ENCODE results near the gene SNAPIN. TPM values are rescaled to one million over a fixed set of nuclear protein-coding genes. Genes with fewer than 3 reads are reported as not detected.
"Not testable (repeated sequence)": the region's sequence is repeated elsewhere in the genome, so short reads cannot be mapped to it uniquely, and the experiment has no call there.

Gene SNAPIN
- total RNA-seq, 4 donors from 2014 or later = 40.2 to 62.2 (median 54.8) TPM

DNA sequence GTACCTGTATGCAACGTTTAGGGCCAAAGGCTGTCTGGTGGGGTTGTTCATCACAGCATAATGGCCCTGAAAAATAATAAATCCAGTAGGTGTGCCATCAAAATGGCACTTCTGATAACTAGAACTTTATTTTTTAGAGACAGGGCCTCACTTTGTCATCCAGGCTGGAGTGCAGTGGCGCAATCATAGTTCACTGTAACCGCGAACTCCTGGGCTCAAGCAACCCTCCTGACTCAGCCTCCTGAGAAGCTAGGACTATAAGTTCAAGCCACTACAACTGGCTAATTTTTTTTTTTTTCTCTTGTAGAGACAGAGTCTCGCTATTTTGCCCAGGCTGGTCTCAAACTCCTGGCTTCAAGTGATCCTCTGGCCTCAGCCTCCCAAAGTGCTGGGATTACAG lies 4.7 kb downstream of the SNAPIN start:
- ATAC-seq (ENCODE audit: low FRiP score) = no peak
- no peak for DNase-seq (ENCODE audit: low spot score)
- TF ChIP-seq, protein P1, sequence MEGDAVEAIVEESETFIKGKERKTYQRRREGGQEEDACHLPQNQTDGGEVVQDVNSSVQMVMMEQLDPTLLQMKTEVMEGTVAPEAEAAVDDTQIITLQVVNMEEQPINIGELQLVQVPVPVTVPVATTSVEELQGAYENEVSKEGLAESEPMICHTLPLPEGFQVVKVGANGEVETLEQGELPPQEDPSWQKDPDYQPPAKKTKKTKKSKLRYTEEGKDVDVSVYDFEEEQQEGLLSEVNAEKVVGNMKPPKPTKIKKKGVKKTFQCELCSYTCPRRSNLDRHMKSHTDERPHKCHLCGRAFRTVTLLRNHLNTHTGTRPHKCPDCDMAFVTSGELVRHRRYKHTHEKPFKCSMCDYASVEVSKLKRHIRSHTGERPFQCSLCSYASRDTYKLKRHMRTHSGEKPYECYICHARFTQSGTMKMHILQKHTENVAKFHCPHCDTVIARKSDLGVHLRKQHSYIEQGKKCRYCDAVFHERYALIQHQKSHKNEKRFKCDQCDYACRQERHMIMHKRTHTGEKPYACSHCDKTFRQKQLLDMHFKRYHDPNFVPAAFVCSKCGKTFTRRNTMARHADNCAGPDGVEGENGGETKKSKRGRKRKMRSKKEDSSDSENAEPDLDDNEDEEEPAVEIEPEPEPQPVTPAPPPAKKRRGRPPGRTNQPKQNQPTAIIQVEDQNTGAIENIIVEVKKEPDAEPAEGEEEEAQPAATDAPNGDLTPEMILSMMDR (IDR thresholded peaks at IDR 0.05) = no peak

DNA sequence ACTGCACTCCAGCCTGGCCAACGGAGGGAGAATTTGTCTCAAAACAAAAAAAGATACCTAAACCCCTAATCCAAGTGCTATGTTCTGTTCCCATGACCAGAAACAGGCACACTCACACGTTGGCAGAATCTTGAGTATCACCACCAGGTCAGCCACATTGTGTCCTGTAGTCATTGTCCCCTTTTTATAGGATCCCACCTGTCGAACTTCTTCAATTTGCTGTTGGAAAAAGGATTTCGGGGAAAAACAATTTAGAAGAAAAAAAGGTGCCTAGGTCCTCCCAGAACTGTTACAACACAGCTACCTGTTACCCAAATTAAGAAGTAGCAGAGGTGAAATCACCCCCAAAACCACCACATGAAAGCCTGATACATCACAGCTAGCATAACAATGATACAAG lies 8.9 kb downstream of the SNAPIN start:
- no peak for DNase-seq (ENCODE audit: low spot score)

DNA sequence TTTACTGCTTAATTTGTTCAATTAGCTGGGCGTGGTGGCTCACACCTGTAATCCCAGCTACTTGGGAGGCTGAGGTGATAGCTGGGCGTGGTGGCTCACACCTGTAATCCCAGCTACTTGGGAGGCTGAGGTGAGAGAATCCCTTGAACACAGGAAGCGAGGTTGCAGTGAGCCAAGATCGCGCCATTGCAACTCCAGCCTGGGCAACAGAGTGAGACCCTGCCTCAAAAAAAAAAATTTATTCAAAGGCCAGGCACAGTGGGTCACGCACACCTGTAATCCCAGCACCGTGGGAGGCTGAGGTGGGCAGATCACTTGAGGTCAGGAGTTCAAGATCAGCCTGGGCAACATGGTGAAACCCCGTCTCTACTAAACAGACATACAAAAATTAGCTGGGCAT lies 10.2 kb downstream of the SNAPIN start:
- not testable (repeated sequence) for ATAC-seq (ENCODE audit: low FRiP score); DNase-seq (ENCODE audit: low spot score)

More for the DNA sequence above, 8.9 kb downstream of the SNAPIN start:
- TF ChIP-seq, protein P1 (IDR thresholded peaks at IDR 0.05) = no peak
- no peak for ATAC-seq (ENCODE audit: low FRiP score)

DNA sequence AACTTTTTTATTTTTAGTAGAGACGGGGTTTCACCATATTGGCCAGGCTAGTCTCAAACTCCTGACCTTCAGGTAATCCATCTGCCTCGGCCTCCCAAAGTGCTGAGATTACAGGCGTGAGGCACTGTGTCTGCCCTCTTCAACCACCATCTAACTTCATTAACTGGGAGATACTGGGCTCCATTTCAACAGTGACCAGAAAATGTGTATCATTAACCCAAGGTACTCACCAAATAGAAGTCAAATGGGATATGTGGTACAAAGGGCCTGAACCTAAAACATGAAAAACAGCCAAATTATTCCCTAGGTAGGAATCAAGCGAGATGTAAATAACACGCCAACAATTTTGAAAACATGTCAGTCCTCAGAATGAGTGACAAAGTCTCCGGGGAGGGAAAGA lies 11.1 kb downstream of the SNAPIN start:
- TF ChIP-seq, protein P1 (IDR thresholded peaks at IDR 0.05) = no peak
- ATAC-seq (ENCODE audit: low FRiP score) = no peak
- no peak for DNase-seq (ENCODE audit: low spot score)

DNA sequence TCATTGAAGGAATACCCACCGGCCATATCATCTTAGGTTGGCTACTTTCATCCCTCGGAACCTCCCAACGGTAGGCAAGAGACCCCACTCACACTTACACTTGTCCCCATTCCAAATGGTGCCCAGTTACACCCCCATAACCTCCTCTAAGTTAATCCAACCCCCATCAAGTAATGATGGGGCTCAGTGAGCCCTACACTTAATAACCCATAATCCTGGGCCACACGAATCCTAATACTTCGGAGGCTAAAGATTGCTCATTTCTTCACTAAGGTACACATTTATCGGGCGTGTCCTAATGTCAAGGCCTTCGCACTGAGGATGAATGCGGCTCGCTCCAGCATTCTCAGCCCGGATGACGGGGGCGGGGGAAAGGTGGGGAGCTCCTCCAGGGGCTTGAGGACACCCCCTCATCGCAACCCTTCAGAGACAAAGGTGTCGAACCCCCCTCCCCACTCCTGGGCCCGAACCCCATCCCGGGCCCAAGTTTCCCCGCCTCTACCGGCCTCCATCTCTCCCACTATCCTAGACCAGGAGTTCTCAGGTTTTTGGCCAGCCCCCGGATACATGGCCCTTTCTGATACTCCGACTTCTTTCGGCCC lies 11.9 kb downstream of the SNAPIN start:
- DNase-seq (ENCODE audit: low spot score) (no peak), ATAC-seq (ENCODE audit: low FRiP score) (peak; percentile 17)
- TF ChIP-seq, protein P1 (IDR thresholded peaks at IDR 0.05) = no peak

DNA sequence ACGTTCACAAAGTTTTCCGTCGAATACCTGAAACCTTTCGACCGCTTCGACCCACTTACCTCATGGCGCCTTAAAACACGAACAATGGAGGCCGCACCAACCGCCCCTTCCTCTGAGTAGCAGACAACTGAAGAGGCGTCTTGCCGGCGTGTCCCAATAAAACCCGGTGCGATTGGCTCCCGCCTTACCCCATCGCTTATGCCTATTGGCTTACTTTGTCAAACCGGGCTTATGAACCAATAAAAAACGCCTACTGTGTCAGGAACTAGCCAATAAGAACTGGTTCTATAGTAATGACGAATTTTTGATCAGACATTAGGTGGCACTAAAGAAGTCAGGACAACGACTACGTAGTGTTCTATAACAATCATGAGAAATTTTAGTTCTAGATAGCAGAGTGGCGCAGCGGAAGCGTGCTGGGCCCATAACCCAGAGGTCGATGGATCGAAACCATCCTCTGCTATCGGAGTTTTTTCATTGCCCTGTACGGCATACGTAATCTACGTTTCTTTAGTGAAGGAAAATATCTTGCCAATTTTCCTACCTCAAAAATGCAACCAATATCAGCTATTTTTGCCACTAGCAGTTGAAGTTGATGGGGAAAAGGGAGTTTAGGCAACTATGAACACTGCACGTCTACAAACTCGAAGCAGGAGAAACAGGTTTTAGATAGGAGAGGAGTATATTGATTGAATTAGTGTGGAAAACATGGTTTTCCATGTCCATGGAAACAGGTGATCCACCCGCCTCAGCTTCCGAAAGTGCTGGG lies 12.5 kb downstream of the SNAPIN start, which contains the start of gene ILF2:
Gene ILF2 (minus strand): TSS at position 135 of the 769 bp plus-strand sequence. CDS start 71 bp downstream, at position 64.
- DNase-seq (ENCODE audit: low spot score) (peak; percentile 95), ATAC-seq (ENCODE audit: low FRiP score) (peak; percentile 97)
- TF ChIP-seq, protein P1 (IDR thresholded peaks at IDR 0.05) = no peak

DNA sequence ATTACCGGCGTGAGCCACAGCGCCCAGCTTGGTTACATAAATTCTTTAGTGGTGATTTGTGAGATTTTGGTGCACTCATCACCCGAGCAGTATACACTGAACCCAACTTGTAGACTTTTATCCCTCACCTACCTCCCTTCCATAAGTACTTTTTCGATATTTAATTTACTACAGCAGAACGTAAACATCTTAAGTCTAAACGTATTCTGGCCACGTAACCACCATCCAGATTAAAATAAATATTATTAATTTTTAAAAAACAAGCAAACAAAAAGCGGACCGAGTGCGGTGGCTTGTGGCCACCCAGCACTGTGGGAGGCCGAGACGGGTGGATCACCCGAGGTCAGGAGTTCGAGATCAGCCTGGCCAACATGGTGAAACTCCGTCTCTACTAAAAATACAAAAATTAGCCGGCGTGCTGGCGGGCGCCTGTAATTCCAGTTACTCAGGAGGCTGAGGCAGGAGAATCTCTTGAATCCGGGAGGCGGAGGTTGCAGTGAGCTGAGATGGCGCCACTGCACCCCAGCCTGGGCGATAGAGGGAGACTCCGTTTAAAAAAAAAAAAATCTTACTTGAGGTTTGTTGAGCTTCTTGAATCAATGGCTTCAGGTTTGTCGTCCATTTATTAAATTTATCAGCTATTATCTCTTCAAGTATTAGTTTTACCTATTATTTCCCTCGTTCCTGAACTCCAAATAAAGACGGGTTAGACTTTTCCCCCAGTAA lies 13.3 kb downstream of the SNAPIN start:
- peak; percentile 79 for ATAC-seq (ENCODE audit: low FRiP score)
- not testable (repeated sequence) for DNase-seq (ENCODE audit: low spot score)
